ENCODE measurements around the gene PHACTR4. TPM values are rescaled to one million over a fixed set of nuclear protein-coding genes. Genes with fewer than 3 reads are reported as not detected.

The PHACTR4 gene
- total and polyA plus RNA-seq, 9 of the 15 experiments (the other 6 are each of a cell fraction or from before 2014, with no cell fraction given): 6.4 to 43.6 (median 14.2) TPM

GRCh38 chr1:28369371-28370238, at the start of gene PHACTR4 (continued):
- TF ChIP-seq ZNF609 (CRISPR knock-in tag; IDR thresholded peaks at IDR 0.05; ENCODE audit: borderline replicate concordance) (peak; percentile 91; the same call in 1 of the 2 replicates), ZEB2 (IDR thresholded peaks at IDR 0.05) (peak; percentile 77; the same call in 1 of the 2 replicates), ZBTB17 (CRISPR knock-in tag; IDR thresholded peaks at IDR 0.05) (0 out of 2 replicates have a peak, but pooled peaks have one; percentile 3), TEAD1 (CRISPR knock-in tag; IDR thresholded peaks at IDR 0.05) (peak in 1 of 2 experiments; percentile 81; a peak in 2 of 4 replicates), AFF4 (CRISPR knock-in tag; IDR thresholded peaks at IDR 0.05) (peak; percentile 90; the same call in 1 of the 2 replicates), ETV6 (IDR thresholded peaks at IDR 0.05; ENCODE audit: borderline replicate concordance in 1 of 2, low read depth in 2 of 2, low read length in 1 of 2) (no peak), ETV6 (CRISPR knock-in tag; IDR thresholded peaks at IDR 0.05; ENCODE audit: borderline replicate concordance) (no peak), TAF9B (IDR thresholded peaks at IDR 0.05; ENCODE audit: partially characterized antibody) (peak; percentile 66), HMGN3 (IDR thresholded peaks at IDR 0.05; ENCODE audit: borderline replicate concordance, extremely low read depth, insufficient read length, low read depth, low read length) (peak; percentile 93), PML (IDR thresholded peaks at IDR 0.05; ENCODE audit: low read length) (peak; percentile 86), CREB3L1 (IDR thresholded peaks at IDR 0.05; ENCODE audit: borderline replicate concordance, low read depth) (peak; percentile 77), L3MBTL2 (IDR thresholded peaks at IDR 0.05) (peak; percentile 77), ZNF830 (CRISPR knock-in tag; IDR thresholded peaks at IDR 0.05) (0 out of 2 replicates have a peak, but pooled peaks have one; percentile 39), MITF (IDR thresholded peaks at IDR 0.05) (peak; percentile 15; the same call in 1 of the 2 replicates)

All from K562 (cell line).